Measurements from ENCODE around the gene SNX1. TPM values are rescaled to one million over a fixed set of nuclear protein-coding genes. Genes with fewer than 3 reads are reported as not detected.

Gene SNX1
- total and polyA plus RNA-seq, 2 of the 8 experiments (the other 6 are each of a cell fraction or from before 2014, with no cell fraction given) = 27.9 to 59.8 TPM

DNA sequence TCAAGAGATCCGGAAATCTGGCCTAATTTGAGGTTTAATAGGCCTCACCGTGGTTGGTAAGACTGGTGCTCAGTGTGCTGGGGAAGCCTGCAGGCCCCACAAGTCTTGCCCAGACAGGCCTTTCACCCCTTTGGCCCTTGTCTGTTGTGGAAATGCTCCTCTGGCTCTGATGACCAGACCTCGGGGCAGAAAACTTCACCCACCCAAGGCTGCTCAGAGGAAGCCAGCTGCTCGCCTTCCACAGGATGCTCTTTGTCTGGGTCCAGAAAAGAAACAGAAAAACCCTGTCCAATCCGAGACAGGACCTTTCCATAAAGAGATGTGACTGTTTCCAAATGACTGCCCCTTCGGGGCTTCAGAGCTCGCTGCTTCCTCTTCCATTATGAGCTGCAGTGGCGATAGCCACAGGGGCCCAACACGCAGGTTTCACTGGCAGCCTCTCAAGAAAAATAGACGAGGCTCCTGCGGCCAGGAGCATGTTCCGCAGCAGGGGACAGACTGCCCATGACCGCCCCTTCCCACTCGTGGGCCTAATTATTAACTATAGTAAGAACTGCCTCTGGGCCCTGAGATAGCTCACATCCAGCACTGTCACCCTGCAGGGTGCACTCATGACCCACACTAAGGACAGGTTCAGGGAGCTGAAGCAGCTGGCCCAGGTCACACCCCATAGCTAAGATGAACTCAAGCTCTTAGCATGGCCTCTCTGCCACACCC lies 48.9 kb downstream of the SNX1 start:
- Histone ChIP-seq H3K4me2 (ENCODE audit: insufficient read depth in 1 of 2, low read depth in 2 of 2, low read length in 2 of 2) (no peak overlapping the region), H3K27me3 (replicated peaks in 1 of 4; ENCODE audit: control insufficient read depth in 3 of 4, extremely low read depth in 1 of 4, insufficient read depth in 3 of 4, low read length in 3 of 4) (no peaks in the 10 kb centered on the region), H2BK120ac (replicated peaks; ENCODE audit: low read depth, low read length) (no peak overlapping the region), H2BK15ac (ENCODE audit: low read length) (no peak overlapping the region), H4K5ac (ENCODE audit: insufficient read length, low read depth, low read length) (no peak overlapping the region), H3K4me3 (ENCODE audit: extremely low read depth in 1 of 4, insufficient read depth in 2 of 4, low read depth in 3 of 4, low read length in 4 of 4) (no peak overlapping the region), H4K20me1 (replicated peaks in 1 of 2; ENCODE audit: control insufficient read depth in 1 of 2, insufficient read depth in 2 of 2, low read length in 2 of 2) (peaks cover 0 to 3% of the 10 kb centered on the region in 2 experiments), H2BK20ac (ENCODE audit: low read length) (no peak overlapping the region), H3K36me3 (ENCODE audit: control insufficient read depth in 2 of 4, insufficient read depth in 4 of 4, low read length in 3 of 4) (peaks cover 0 to 5% (median 0%) of the 10 kb centered on the region in 4 experiments; a peak in 1 of 8 replicates), H3K79me1 (ENCODE audit: low read depth, low read length) (no peaks in the 10 kb centered on the region), H3K9me3 (ENCODE audit: insufficient read depth in 2 of 2, low read depth in 1 of 2, low read length in 1 of 2) (no peaks in the 10 kb centered on the region), H3K23me2 (ENCODE audit: low read depth, low read length) (no peaks in the 10 kb centered on the region; the same call in 1 of the 2 replicates), H4K91ac (replicated peaks; ENCODE audit: insufficient read length, low read length) (no peak overlapping the region), H3K18ac (ENCODE audit: extremely low read depth, low read length) (no peak overlapping the region), H4K8ac (ENCODE audit: extremely low read depth, insufficient read depth, low read length) (no peak overlapping the region; the same call in 1 of the 2 replicates), H3K4me1 (replicated peaks in 1 of 4; ENCODE audit: control insufficient read depth in 3 of 4, insufficient read depth in 4 of 4, low read length in 3 of 4) (no peaks in the 10 kb centered on the region), H2BK5ac (ENCODE audit: low read depth, low read length) (no peak overlapping the region), H3K27ac (ENCODE audit: low read depth, low read length) (no peak overlapping the region), H3K56ac (replicated peaks; ENCODE audit: insufficient read length, low read depth, low read length) (no peak overlapping the region), H3K14ac (ENCODE audit: insufficient read length) (no peak overlapping the region), H3K23ac (ENCODE audit: insufficient read length) (no peak overlapping the region), H2AFZ (ENCODE audit: low read length) (no peak overlapping the region), H2AK5ac (ENCODE audit: low read depth, low read length) (no peak overlapping the region), H3K9ac (replicated peaks in 1 of 4; ENCODE audit: extremely low read depth in 1 of 4, low read depth in 3 of 4, low read length in 3 of 4) (no peak overlapping the region), H3K4ac (replicated peaks; ENCODE audit: insufficient read length, low read depth, low read length) (no peak overlapping the region), H3K79me2 (ENCODE audit: control insufficient read depth in 1 of 2, insufficient read depth in 2 of 2, low read length in 2 of 2) (no peaks in the 10 kb centered on the region), H2BK12ac (ENCODE audit: low read depth, low read length) (no peak overlapping the region)
- DNase-seq (ENCODE audit: low read depth in 1 of 2, low spot score in 2 of 2) (no peak), FAIRE-seq (no peak)
- ChIA-PET CTCF (ENCODE audit: partially characterized antibody) (interaction anchor here (1.3 to 4.1 kb wide), 5 partner anchors 9 to 31 kb away, joined by 3 to 18 read pairs (median 7); no protein-coding TSS in a partner anchor), POLR2A (ENCODE audit: partially characterized antibody) (interaction anchor here (0.7 to 2.6 kb wide), 4 partner anchors 11 to 40 kb away, joined by 3 to 7 read pairs (median 4); partner anchors contain the start of gene PPIB)
- no peak for TF ChIP-seq ZNF274 (IDR thresholded peaks at IDR 0.05; ENCODE audit: borderline replicate concordance, extremely low read depth, low read length)
- TF ChIP-seq CBX8 (IDR thresholded peaks at IDR 0.05; ENCODE audit: borderline replicate concordance, low read depth, low read length) = no peak
- no peak for TF ChIP-seq SUZ12 (IDR thresholded peaks at IDR 0.05; ENCODE audit: low read length)
- TF ChIP-seq TAF7 (optimal IDR thresholded peaks at IDR 0.05; ENCODE audit: borderline replicate concordance, low read depth, low read length) = no peak
- no peak for TF ChIP-seq FOSL1 (IDR thresholded peaks at IDR 0.05; ENCODE audit: insufficient read depth, low read depth, low read length)
- no peak for TF ChIP-seq JUN (IDR thresholded peaks at IDR 0.05; ENCODE audit: low read depth, low read length)
- TF ChIP-seq NANOG (IDR thresholded peaks at IDR 0.05; ENCODE audit: insufficient read depth, low read depth, low read length, poor library complexity, severe bottlenecking) = no peak
- TF ChIP-seq POU5F1 (IDR thresholded peaks at IDR 0.05; ENCODE audit: low read depth, low read length) = no peak
- TF ChIP-seq SIN3A (conservative IDR thresholded peaks at IDR 0.05 in 1 of 2, IDR thresholded peaks at IDR 0.05 in 1 of 2; ENCODE audit: low read depth in 1 of 2, low read length in 2 of 2) = no peak
- whole genome bisulfite sequencing, 2 experiments (ENCODE audit: extremely low coverage in 1 of 2, insufficient coverage in 1 of 2, insufficient read length in 1 of 2, insufficient replicate concordance in 2 of 2, low coverage in 1 of 2, low lambda C conversion rate in 2 of 2, missing lambda C conversion rate in 1 of 2) = 88% methylated on average over 14 of the region's 14 CpGs; no CpG with 5 or more reads in 1 of the 2 experiments

All from H1 (cell line).